Mucosa of stomach (tissue), 1 donor: ENCODE data around the gene CAPNS2.

Source experiments
- H3K27me3 ChIP-seq: one replicate; pipeline ENCODE4 v1.7.0; 2013; ENCODE audit warnings: mild to moderate bottlenecking, low read length; ENCODE audit not compliant: control insufficient read depth, insufficient read depth
- H3K36me3 ChIP-seq: one replicate; pipeline ENCODE4 v1.7.0; 2013; ENCODE audit warnings: low read length; ENCODE audit not compliant: control insufficient read depth, insufficient read depth
- H3K4me1 ChIP-seq: one replicate; pipeline ENCODE4 v1.7.0; 2013; ENCODE audit warnings: mild to moderate bottlenecking, low read length; ENCODE audit not compliant: control insufficient read depth, insufficient read depth
- H3K4me3 ChIP-seq: one replicate; pipeline ENCODE4 v1.7.0; 2013; ENCODE audit warnings: low read length
- H3K9ac ChIP-seq: one replicate; pipeline ENCODE4 v1.7.0; 2013; ENCODE audit warnings: mild to moderate bottlenecking, low read length, moderate library complexity
- H3K9me3 ChIP-seq: one replicate; pipeline ENCODE4 v1.7.0; 2013; ENCODE audit warnings: mild to moderate bottlenecking, low read length, moderate library complexity; ENCODE audit not compliant: control insufficient read depth
- donor health status: Pancreatic carcinoma.

The CAPNS2 gene

GRCh38 chr16:55570159-55570558 lies 3.7 kb downstream of the CAPNS2 start:
- no peak overlapping the region for H3K4me3 ChIP-seq
- no peaks in the 10 kb centered on the region for H3K27me3 ChIP-seq
- H3K9ac ChIP-seq: no peak overlapping the region
- H3K4me1 ChIP-seq: no peaks in the 10 kb centered on the region
- H3K36me3 ChIP-seq: no peaks in the 10 kb centered on the region
- no peaks in the 10 kb centered on the region for H3K9me3 ChIP-seq

GRCh38 chr16:55571191-55571897 lies 4.9 kb downstream of the CAPNS2 start:
- H3K9ac ChIP-seq: no peak overlapping the region
- H3K9me3 ChIP-seq: no peaks in the 10 kb centered on the region
- no peaks in the 10 kb centered on the region for H3K4me1 ChIP-seq
- H3K4me3 ChIP-seq: no peak overlapping the region
- no peaks in the 10 kb centered on the region for H3K27me3 ChIP-seq
- H3K36me3 ChIP-seq: no peaks in the 10 kb centered on the region

- H3K9me3 ChIP-seq: no peaks in the 10 kb centered on the region
- no peak overlapping the region for H3K9ac ChIP-seq
- no peak overlapping the region for H3K4me3 ChIP-seq
- H3K36me3 ChIP-seq: no peaks in the 10 kb centered on the region
- H3K4me1 ChIP-seq: no peaks in the 10 kb centered on the region
- no peaks in the 10 kb centered on the region for H3K27me3 ChIP-seq
These were observed 6.0 kb downstream of the CAPNS2 start for GRCh38 chr16:55572439-55572838.

GRCh38 chr16:55574811-55575210 lies 8.3 kb downstream of the CAPNS2 start:
- no peaks in the 10 kb centered on the region for H3K9me3 ChIP-seq
- H3K36me3 ChIP-seq: no peaks in the 10 kb centered on the region
- no peak overlapping the region for H3K4me3 ChIP-seq
- no peaks in the 10 kb centered on the region for H3K4me1 ChIP-seq
- no peaks in the 10 kb centered on the region for H3K27me3 ChIP-seq
- H3K9ac ChIP-seq: no peak overlapping the region

GRCh38 chr16:55575496-55575895 lies 9.0 kb downstream of the CAPNS2 start:
- no peaks in the 10 kb centered on the region for H3K36me3 ChIP-seq
- no peaks in the 10 kb centered on the region for H3K27me3 ChIP-seq
- no peak overlapping the region for H3K9ac ChIP-seq
- H3K4me1 ChIP-seq: no peaks in the 10 kb centered on the region
- H3K9me3 ChIP-seq: no peaks in the 10 kb centered on the region
- no peak overlapping the region for H3K4me3 ChIP-seq

GRCh38 chr16:55576384-55576783 lies 9.9 kb downstream of the CAPNS2 start:
- Histone ChIP-seq H3K27me3 (no peaks in the 10 kb centered on the region), H3K4me1 (no peaks in the 10 kb centered on the region), H3K36me3 (no peaks in the 10 kb centered on the region), H3K4me3 (no peak overlapping the region), H3K9me3 (no peaks in the 10 kb centered on the region), H3K9ac (no peak overlapping the region)

- Histone ChIP-seq H3K4me3 (no peak overlapping the region), H3K9me3 (no peaks in the 10 kb centered on the region), H3K36me3 (no peaks in the 10 kb centered on the region), H3K9ac (no peak overlapping the region), H3K27me3 (no peaks in the 10 kb centered on the region), H3K4me1 (no peaks in the 10 kb centered on the region)
These were observed 11.4 kb downstream of the CAPNS2 start for GRCh38 chr16:55577887-55578286.

GRCh38 chr16:55585631-55586030 lies 19.1 kb downstream of the CAPNS2 start:
- H3K36me3 ChIP-seq: no peaks in the 10 kb centered on the region
- H3K27me3 ChIP-seq: no peaks in the 10 kb centered on the region
- no peaks in the 10 kb centered on the region for H3K4me1 ChIP-seq
- no peak overlapping the region for H3K4me3 ChIP-seq
- no peak overlapping the region for H3K9ac ChIP-seq
- H3K9me3 ChIP-seq: no peaks in the 10 kb centered on the region

- no peak overlapping the region for H3K4me3 ChIP-seq
- no peaks in the 10 kb centered on the region for H3K36me3 ChIP-seq
- H3K27me3 ChIP-seq: no peaks in the 10 kb centered on the region
- H3K9ac ChIP-seq: no peak overlapping the region
- H3K4me1 ChIP-seq: no peaks in the 10 kb centered on the region
- H3K9me3 ChIP-seq: no peaks in the 10 kb centered on the region
These were observed 22.3 kb downstream of the CAPNS2 start for GRCh38 chr16:55588799-55589198.

- Histone ChIP-seq H3K4me1 (no peaks in the 10 kb centered on the region), H3K36me3 (no peaks in the 10 kb centered on the region), H3K9me3 (no peaks in the 10 kb centered on the region), H3K27me3 (no peaks in the 10 kb centered on the region), H3K4me3 (no peak overlapping the region), H3K9ac (no peak overlapping the region)
These were observed 25.8 kb downstream of the CAPNS2 start for GRCh38 chr16:55592306-55592705.

GRCh38 chr16:55597928-55598327 lies 31.4 kb downstream of the CAPNS2 start:
- H3K36me3 ChIP-seq: no peaks in the 10 kb centered on the region
- H3K9me3 ChIP-seq: no peaks in the 10 kb centered on the region
- H3K9ac ChIP-seq: no peak overlapping the region
- no peak overlapping the region for H3K4me3 ChIP-seq
- H3K27me3 ChIP-seq: no peaks in the 10 kb centered on the region
- H3K4me1 ChIP-seq: no peaks in the 10 kb centered on the region

GRCh38 chr16:55605754-55606336 lies 39.4 kb downstream of the CAPNS2 start:
- Histone ChIP-seq H3K36me3 (no peaks in the 10 kb centered on the region), H3K27me3 (no peaks in the 10 kb centered on the region), H3K9me3 (no peaks in the 10 kb centered on the region), H3K9ac (no peak overlapping the region), H3K4me3 (no peak overlapping the region), H3K4me1 (no peaks in the 10 kb centered on the region)
